GM12878 (cell line): Measurements from ENCODE around the gene MSLN. TPM values are rescaled to one million over a fixed set of nuclear protein-coding genes. Genes with fewer than 3 reads are reported as not detected.

Experiments
- ATAC-seq: fragments of 200-7000 bp; cut with Tn5 transposase; 3 replicates; pipeline ENCODE4 v1.9.1; 2020; ENCODE audit warnings: mild to moderate bottlenecking, moderate library complexity
- BruUV-seq: library from RNA; stranded (reverse); fragments of 400-500 nt; replicated peaks from 2 replicates; lab custom pipeline; 2021; lab: Mats Ljungman, UMichigan
- CTCF ChIA-PET: fragments of 300-600 bp; sonication (Branson Sonifier 250); formaldehyde crosslinking; extraction: SDS; loops from one replicate; lab custom pipeline; 2021; ENCODE audit warnings: inconsistent platforms; lab: Yijun Ruan, JAX
- POLR2A ChIA-PET: fragments of 350-600 bp; formaldehyde crosslinking; extraction: SDS; loops from one replicate; lab custom pipeline; 2021; ENCODE audit warnings: inconsistent platforms; lab: Charles Lee
- RAD21 ChIA-PET: fragments of 300-600 bp; sonication (Branson Sonifier 250); formaldehyde crosslinking; loops from one replicate; lab custom pipeline; 2023; ENCODE audit warnings: antibody characterized with exemption; ENCODE audit not compliant: unreplicated experiment; lab: Charles Lee
- SMC1A ChIA-PET: fragments of 300-600 bp; sonication (Branson Sonifier 250); formaldehyde crosslinking; loops from one replicate; lab custom pipeline; 2023; ENCODE audit not compliant: unreplicated experiment, uncharacterized antibody; lab: Charles Lee
- DNase-seq: peaks from one replicate; pipeline ENCODE4 v3.0.0-alpha.2; 2011; ENCODE audit warnings: low read depth, low spot score
- FAIRE-seq: peaks from 3 replicates; lab custom pipeline; 2011; peaks lifted over from hg19 to GRCh38; lab: Jason Lieb, UNC
- H2AFZ ChIP-seq: 2 replicates; pipeline ENCODE4 v1.6.0; 2011; ENCODE audit warnings: low read depth, low read length, control low read depth; ENCODE audit not compliant: control insufficient read depth
- H3K27ac ChIP-seq: 2 replicates; pipeline ENCODE4 v1.5.1; 2011; ENCODE audit warnings: control low read depth; ENCODE audit not compliant: control insufficient read depth, insufficient read depth
- H3K27me3 ChIP-seq, 2 experiments: replicated peaks in 1 of 2; 2 replicates each; pipeline versions ENCODE4 v1.6.0 to v1.6.1; 2011; ENCODE audit warnings: low read length in 1 of 2; ENCODE audit not compliant: control insufficient read depth in 2 of 2, insufficient read depth in 2 of 2
- H3K36me3 ChIP-seq, 2 experiments: 2 replicates each; pipeline ENCODE4 v1.5.1; 2011; ENCODE audit warnings: low read length in 1 of 2; ENCODE audit not compliant: control insufficient read depth in 2 of 2, insufficient read depth in 2 of 2
- H3K4me1 ChIP-seq: 2 replicates; pipeline ENCODE4 v1.6.1; 2011; ENCODE audit warnings: mild to moderate bottlenecking, low read length, moderate library complexity, mixed read lengths; ENCODE audit not compliant: control insufficient read depth, insufficient read depth
- H3K4me2 ChIP-seq: 2 replicates; pipeline ENCODE4 v1.6.0; 2011; ENCODE audit warnings: control low read depth; ENCODE audit not compliant: control insufficient read depth, insufficient read depth
- H3K4me3 ChIP-seq: fragments of 200-600 bp; sonication (generic); 2 replicates; pipeline ENCODE4 v1.5.1; 2016
- H3K79me2 ChIP-seq: 2 replicates; pipeline ENCODE4 v1.6.0; 2011; ENCODE audit warnings: low read length; ENCODE audit not compliant: control insufficient read depth, insufficient read depth
- H3K9ac ChIP-seq: 2 replicates; pipeline ENCODE4 v1.8.0; 2011; ENCODE audit warnings: low read length, control low read depth, mixed read lengths; ENCODE audit not compliant: control insufficient read depth, insufficient read depth
- H3K9me3 ChIP-seq: replicated peaks from 3 replicates; pipeline ENCODE4 v1.5.1; 2011; ENCODE audit warnings: mild to moderate bottlenecking, low read length; ENCODE audit not compliant: control insufficient read depth, insufficient read depth
- H4K20me1 ChIP-seq: 2 replicates; pipeline ENCODE4 v1.6.0; 2011; ENCODE audit not compliant: control insufficient read depth, insufficient read depth
- FOS ChIP-seq: IDR thresholded peaks from 3 replicates; pipeline ENCODE4 v1.6.1; 2011; ENCODE audit warnings: borderline replicate concordance; ENCODE audit not compliant: insufficient read length; ENCODE audit errors: extremely low read depth
- MYC ChIP-seq: IDR thresholded peaks from 2 replicates; pipeline ENCODE4 v1.6.1; 2011; ENCODE audit warnings: mild to moderate bottlenecking, low read length, moderate library complexity, inconsistent platforms; ENCODE audit not compliant: insufficient read depth, insufficient replicate concordance, insufficient read length, severe bottlenecking
- SKIL ChIP-seq: fragments of 450-650 bp; IDR thresholded peaks from 2 replicates; pipeline ENCODE4 v1.6.1; 2017; ENCODE audit warnings: mild to moderate bottlenecking, low read depth, inconsistent platforms; ENCODE audit not compliant: poor library complexity, severe bottlenecking
- SPI1 ChIP-seq: IDR thresholded peaks from 2 replicates; pipeline ENCODE4 v1.6.1; 2011; ENCODE audit warnings: low read depth, mild to moderate bottlenecking, low read length, moderate library complexity, borderline replicate concordance; ENCODE audit not compliant: insufficient read depth
- SRF ChIP-seq, 2 experiments: IDR thresholded peaks; 2 replicates each; pipeline ENCODE4 v1.6.1; 2011; ENCODE audit warnings: low read depth in 2 of 2, low read length in 2 of 2, mild to moderate bottlenecking in 1 of 2, moderate library complexity in 1 of 2
- ZNF384 ChIP-seq: IDR thresholded peaks from 2 replicates; pipeline ENCODE4 v1.6.1; 2012; ENCODE audit warnings: low read depth, mild to moderate bottlenecking, low read length, improper control_type of control experiment, borderline replicate concordance
- WGBS: methylation state at CpG from one replicate; pipeline ENCODE4 v1.1.6; 2016; ENCODE audit warnings: low lambda C conversion rate; ENCODE audit not compliant: insufficient replicate concordance, insufficient coverage; ENCODE audit errors: missing lambda C conversion rate; 5-methylcytosine and 5-hydroxymethylcytosine counted together
- in situ Hi-C: fragments of 300-500 bp; cut with MboI; formaldehyde crosslinking; loops from 9 replicates; pipeline ENCODE4 v1.14.3; 2018; ENCODE audit warnings: mixed read lengths
- intact Hi-C: fragments of 100-400 bp; cut with micrococcal nuclease; formaldehyde crosslinking; loops from one replicate; pipeline ENCODE4 v1.14.2; 2022; ENCODE audit not compliant: unreplicated experiment
- polyA plus RNA-seq, 11 experiments: library from polyadenylated mRNA; depleted of rRNA in 4 of 11; unstranded in 6 of 11; stranded (reverse) in 5 of 11; fragments of >200 nt; fragmentation: Nextera tagmentation in 4 of 11; fragmentation: Illumina TruSeq in 1 of 11; extraction: Ambion mirVana in 4 of 11; extraction: Trizol in 1 of 11; gene quantifications; 1 replicate in 1 of 11; 2 replicates in 10 of 11; pipeline versions ENCODE4 v1.2.1 to v1.2.3, GENCODE V29; 2011 to 2016; ENCODE audit warnings: inconsistent platforms in 2 of 11, missing spikeins in 2 of 11, low read depth in 1 of 11
- total RNA-seq, 4 experiments: library from RNA; depleted of rRNA in 3 of 4; stranded (reverse); fragments of >200 nt in 3 of 4; fragmentation: Illumina TruSeq in 1 of 4; extraction: Trizol in 1 of 4; gene quantifications; 2 replicates each; pipeline versions ENCODE4 v1.2.1 to v1.2.3, GENCODE V29; 2013 to 2021

Gene MSLN
- total and polyA plus RNA-seq, 10 of the 15 experiments (the other 5 are each of a cell fraction or from before 2014, with no cell fraction given), result 0.08 TPM; not detected in 9

GRCh38 chr16:797120-797420, 36.5 kb downstream of the MSLN start:
- Histone ChIP-seq H3K36me3 (peaks cover 0 to 3% of the 10 kb centered on the region in 2 experiments; a peak in 2 of 4 replicates), H3K4me1 (no peaks in the 10 kb centered on the region), H4K20me1 (no peaks in the 10 kb centered on the region), H3K4me2 (no peak overlapping the region), H3K79me2 (no peaks in the 10 kb centered on the region), H3K9ac (no peak overlapping the region), H3K27ac (no peak overlapping the region), H3K4me3 (no peak overlapping the region), H2AFZ (no peak overlapping the region), H3K27me3 (peaks cover 0 to 2% of the 10 kb centered on the region in 2 experiments; a peak in 3 of 4 replicates), H3K9me3 (no peaks in the 10 kb centered on the region)
- SMC1A ChIA-PET, result no interaction called here
- intact Hi-C loops (no loop called here), in situ Hi-C loops (no loop called here)
- BruUV-seq, result no TSS peak
- CTCF ChIA-PET, result no interaction called here
- no peak for DNase-seq
- RAD21 ChIA-PET, result no interaction called here
- ATAC-seq, result peak; percentile 60
- no peak for FAIRE-seq
- 56% methylated on average over 2 of the region's 2 CpGs for WGBS
- POLR2A ChIA-PET, result no interaction called here
- TF ChIP-seq SPI1 (no peak), ZNF384 (no peak), SKIL (no peak), MYC (no peak), FOS (no peak), SRF (IDR thresholded peaks at IDR 0.05; ENCODE audit: low read depth in 2 of 2, low read length in 2 of 2) (no peak)
- TF ChIP-seq, all 136 proteins: peak for 0
